K562 (cell line): Measurements from ENCODE around the gene MTPN. TPM values are rescaled to one million over a fixed set of nuclear protein-coding genes. Genes with fewer than 3 reads are reported as not detected.
A peak's percentile ranks its signal among the peaks of the same experiment; 100 is the strongest.

ENCODE experiments used
- ARID3A ChIP-seq: IDR thresholded peaks from 2 replicates; pipeline ENCODE4 v1.6.1; 2012; ENCODE audit warnings: low read depth, low read length, improper control_type of control experiment, borderline replicate concordance
- BDP1 ChIP-seq: IDR thresholded peaks from 3 replicates; pipeline ENCODE4 v1.6.1; 2011; ENCODE audit not compliant: insufficient read length, insufficient read depth
- CBFA2T3 ChIP-seq: fragments of 450-650 bp; IDR thresholded peaks from 2 replicates; pipeline ENCODE4 v1.6.1; 2017
- CCNT2 ChIP-seq: IDR thresholded peaks from 2 replicates; pipeline ENCODE4 v1.6.1; 2011; ENCODE audit warnings: borderline replicate concordance, low read depth, mild to moderate bottlenecking, moderate library complexity, mixed read lengths, low read length; ENCODE audit not compliant: insufficient read length; ENCODE audit errors: extremely low read depth
- CTBP1 ChIP-seq: fragments of 450-650 bp; IDR thresholded peaks from 2 replicates; pipeline ENCODE4 v1.6.1; 2016; ENCODE audit warnings: borderline replicate concordance
- EP300 ChIP-seq: IDR thresholded peaks from 2 replicates; pipeline ENCODE4 v1.6.1; 2012; ENCODE audit warnings: low read length, improper control_type of control experiment
- EP400 ChIP-seq: fragments of 450-650 bp; IDR thresholded peaks from 2 replicates; pipeline ENCODE4 v1.6.1; 2017; ENCODE audit warnings: antibody characterized with exemption, mild to moderate bottlenecking, moderate library complexity
- IRF9 ChIP-seq: fragments of 450-650 bp; IDR thresholded peaks from 2 replicates; pipeline ENCODE4 v1.6.1; 2016; ENCODE audit warnings: missing biosample characterization, missing genetic modification characterization
- KAT8 ChIP-seq: fragments of 450-650 bp; IDR thresholded peaks from 2 replicates; pipeline ENCODE4 v1.6.1; 2016; ENCODE audit warnings: low read depth, mild to moderate bottlenecking
- LARP7 ChIP-seq: fragments of 450-650 bp; IDR thresholded peaks from 2 replicates; pipeline ENCODE4 v1.6.1; 2016
- MAFG ChIP-seq: fragments of 450-650 bp; conservative IDR thresholded peaks from 2 replicates; pipeline ENCODE4 v1.6.1; 2016; ENCODE audit warnings: missing genetic modification characterization, missing compliant biosample characterization
- MEIS2 ChIP-seq: fragments of 450-650 bp; IDR thresholded peaks from 2 replicates; pipeline ENCODE4 v1.6.1; 2014; ENCODE audit warnings: mild to moderate bottlenecking; ENCODE audit not compliant: partially characterized antibody
- MTA1 ChIP-seq: fragments of 450-650 bp; IDR thresholded peaks from 2 replicates; pipeline ENCODE4 v1.6.1; 2017; ENCODE audit warnings: borderline replicate concordance
- PKNOX1 ChIP-seq: fragments of 450-650 bp; IDR thresholded peaks from 2 replicates; pipeline ENCODE4 v1.6.1; 2016
- PML ChIP-seq: IDR thresholded peaks from 2 replicates; pipeline ENCODE4 v1.6.1; 2012; ENCODE audit warnings: low read length, inconsistent platforms
- POLR2AphosphoS5 ChIP-seq: IDR thresholded peaks from 2 replicates; pipeline ENCODE4 v1.6.1; 2011; ENCODE audit warnings: mild to moderate bottlenecking, low read depth, low read length, moderate library complexity; ENCODE audit not compliant: control insufficient read depth, insufficient read depth
- PTTG1 ChIP-seq: fragments of 450-650 bp; IDR thresholded peaks from 2 replicates; pipeline ENCODE4 v1.6.1; 2016; ENCODE audit warnings: low read depth, mild to moderate bottlenecking, missing genetic modification characterization, missing compliant biosample characterization
- RAD51 ChIP-seq: fragments of 450-650 bp; IDR thresholded peaks from 2 replicates; pipeline ENCODE4 v1.7.1; 2016; ENCODE audit warnings: low read depth, mild to moderate bottlenecking, borderline replicate concordance
- RBFOX2 ChIP-seq: fragments of 200-400 bp; formaldehyde crosslinking; IDR thresholded peaks from 2 replicates; pipeline ENCODE4 v1.6.1; 2017; ENCODE audit warnings: low read depth, mild to moderate bottlenecking, low read length, moderate library complexity
- SMARCC2 ChIP-seq: fragments of 450-650 bp; IDR thresholded peaks from 2 replicates; pipeline ENCODE4 v1.6.1; 2017; ENCODE audit warnings: antibody characterized with exemption, moderate library complexity, mild to moderate bottlenecking, low read depth
- SOX6 ChIP-seq: fragments of 450-650 bp; IDR thresholded peaks from 2 replicates; pipeline ENCODE4 v1.6.1; 2014; ENCODE audit warnings: mild to moderate bottlenecking
- SP2 ChIP-seq: IDR thresholded peaks from 2 replicates; pipeline ENCODE4 v1.6.1; 2011; ENCODE audit warnings: mild to moderate bottlenecking, low read depth, low read length, moderate library complexity; ENCODE audit not compliant: poor library complexity, severe bottlenecking; ENCODE audit errors: extremely low read depth
- STAT5A ChIP-seq: IDR thresholded peaks from 2 replicates; pipeline ENCODE4 v1.6.1; 2012; ENCODE audit warnings: low read length, inconsistent platforms, borderline replicate concordance
- TCF3 ChIP-seq: sonication (generic); formaldehyde crosslinking; IDR thresholded peaks from 2 replicates; pipeline ENCODE4 v1.4.0; 2020; ENCODE audit warnings: mild to moderate bottlenecking, missing genetic modification reagents
- TEAD4 ChIP-seq, 2 experiments: sonication (generic) in 1 of 2; formaldehyde crosslinking in 1 of 2; IDR thresholded peaks; 2 replicates each; pipeline versions ENCODE4 v1.6.1 to v1.8.0; 2012 to 2022; ENCODE audit warnings: borderline replicate concordance in 1 of 2, inconsistent platforms in 1 of 2, low read length in 1 of 2, mild to moderate bottlenecking in 1 of 2, missing genetic modification reagents in 1 of 2
- ZNF224 ChIP-seq: sonication (generic); formaldehyde crosslinking; IDR thresholded peaks from 2 replicates; pipeline ENCODE4 v1.8.0; 2022; ENCODE audit warnings: mild to moderate bottlenecking, missing genetic modification reagents
- ZNF699 ChIP-seq: fragments of 250-450 bp; sonication (Bioruptor Pico); IDR thresholded peaks from 2 replicates; pipeline ENCODE4 v1.8.0; 2021; ENCODE audit warnings: mild to moderate bottlenecking, moderate library complexity; ENCODE audit not compliant: insufficient replicate concordance
- polyA plus RNA-seq, 8 experiments: library from polyadenylated mRNA; depleted of rRNA in 4 of 8; stranded (reverse) in 5 of 8; unstranded in 3 of 8; fragments of >200 nt; fragmentation: Nextera tagmentation in 2 of 8; fragmentation: Illumina TruSeq in 1 of 8; extraction: Ambion mirVana in 2 of 8; extraction: Trizol in 1 of 8; gene quantifications; 2 replicates each; pipeline versions ENCODE4 v1.2.1 to v1.2.3, GENCODE V29; 2011 to 2014; ENCODE audit warnings: inconsistent platforms in 1 of 8, missing spikeins in 1 of 8
- total RNA-seq, 7 experiments: library from RNA; depleted of rRNA in 6 of 7; stranded (reverse); fragments of >200 nt in 6 of 7; fragmentation: Illumina TruSeq in 2 of 7; extraction: Trizol in 2 of 7; gene quantifications; 2 replicates each; pipeline versions ENCODE4 v1.2.1 to v1.2.3, GENCODE V29; 2011 to 2021; ENCODE audit warnings: low replicate concordance in 1 of 7

The MTPN gene
- total and polyA plus RNA-seq, 9 of the 15 experiments (the other 6 are each of a cell fraction or from before 2014, with no cell fraction given), result 68.5 to 261 (median 156) TPM

- TF ChIP-seq ARID3A (no peak), KAT8 (no peak), SOX6 (peak; percentile 83), MEIS2 (peak; percentile 86), CTBP1 (peak; percentile 66; the same call in 1 of the 2 replicates), EP300 (peak; percentile 73; the same call in 1 of the 2 replicates), STAT5A (peak; percentile 53; the same call in 1 of the 2 replicates), TCF3 (peak; percentile 42), PTTG1 (tag) (no peak), MAFG (tag) (peak; percentile 81), POLR2AphosphoS5 (peak; percentile 16; the same call in 1 of the 2 replicates), SMARCC2 (peak; percentile 77), ZNF224 (CRISPR knock-in tag) (no peak), ZNF699 (no peak), IRF9 (0 out of 2 replicates have a peak, but pooled peaks have one; percentile 11), MTA1 (peak; percentile 51), PML (0 out of 2 replicates have a peak, but pooled peaks have one; percentile 35), PKNOX1 (peak; percentile 70), CCNT2 (peak; percentile 63), TEAD4 (IDR thresholded peaks at IDR 0.05; ENCODE audit: low read length) (peak; percentile 79), TEAD4 (CRISPR knock-in tag; IDR thresholded peaks at IDR 0.05; ENCODE audit: borderline replicate concordance) (no peak), BDP1 (no peak), LARP7 (no peak), CBFA2T3 (peak; percentile 88), RBFOX2 (no peak), SP2 (no peak), EP400 (no peak), RAD51 (0 out of 2 replicates have a peak, but pooled peaks have one; percentile 5)
Observed at GRCh38 chr7:135936497-135937217, 40.5 kb downstream of the MTPN start (continued).
